ENCODE results near the gene GRIK1. TPM values are rescaled to one million over a fixed set of nuclear protein-coding genes. Genes with fewer than 3 reads are reported as not detected.

GRIK1 gene
- total RNA-seq, 2 donors from 2014 or later: 0.11 TPM; not detected in 1

DNA sequence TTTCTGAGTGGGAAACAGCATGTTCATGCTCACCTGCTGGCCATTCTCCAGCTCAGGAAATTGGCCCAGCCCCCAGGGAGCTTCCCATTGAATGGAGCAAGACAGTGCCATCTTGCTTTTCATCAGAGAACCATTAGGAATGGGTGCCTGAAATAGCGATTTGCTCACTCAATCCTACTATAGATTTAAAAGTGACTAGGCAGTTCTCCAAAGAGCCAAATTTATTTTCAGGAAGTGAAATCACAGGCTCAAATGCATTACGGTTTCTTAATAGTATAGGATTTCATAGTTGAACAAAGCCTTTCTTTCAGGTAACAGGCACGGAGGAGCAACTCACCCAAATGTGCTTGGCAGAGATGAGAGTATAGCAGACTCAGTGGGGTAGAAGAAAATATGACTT is 272.1 kb downstream of the GRIK1 start:
- H3K4me3 ChIP-seq: no peak overlapping the region
- H3K36me3 ChIP-seq: no peaks in the 10 kb centered on the region
- intact Hi-C loops (cut with DNase I): no loop called here
- no peaks in the 10 kb centered on the region for H3K9me3 ChIP-seq
- H3K27me3 ChIP-seq: no peaks in the 10 kb centered on the region
- DNase-seq: no peak
- H3K27ac ChIP-seq: no peak overlapping the region
- H3K4me1 ChIP-seq: no peaks in the 10 kb centered on the region
- TF ChIP-seq CTCF (IDR thresholded peaks at IDR 0.05): no peak
- no peak overlapping the region for H3K9ac ChIP-seq (ENCODE audit: low read depth in 2 of 2, low read length in 2 of 2)

DNA sequence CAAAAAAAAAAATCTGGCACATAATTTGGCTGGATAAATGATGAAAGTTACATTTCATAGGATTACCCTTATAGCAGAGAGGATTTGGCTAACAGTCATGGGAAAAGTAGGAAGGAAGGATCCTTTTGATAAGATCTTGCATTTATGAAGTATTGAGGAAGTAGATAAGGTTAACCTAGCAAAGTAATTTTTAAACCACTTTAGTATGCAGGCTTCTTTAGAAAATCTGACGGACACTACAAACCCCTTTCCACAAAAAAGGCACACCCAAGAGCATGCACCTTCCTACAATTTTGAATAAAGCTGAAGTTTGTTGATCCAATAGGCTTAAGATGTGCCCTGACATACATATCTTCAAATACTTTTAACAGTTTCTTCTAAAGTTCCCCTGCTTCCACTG is 275.2 kb downstream of the GRIK1 start:
- TF ChIP-seq CTCF (IDR thresholded peaks at IDR 0.05): no peak
- H3K27ac ChIP-seq: no peak overlapping the region
- no peak overlapping the region for H3K9ac ChIP-seq (ENCODE audit: low read depth in 2 of 2, low read length in 2 of 2)
- H3K9me3 ChIP-seq: no peaks in the 10 kb centered on the region
- H3K4me3 ChIP-seq: no peak overlapping the region
- intact Hi-C loops (cut with DNase I): no loop called here
- H3K4me1 ChIP-seq: no peaks in the 10 kb centered on the region
- no peaks in the 10 kb centered on the region for H3K27me3 ChIP-seq
- H3K36me3 ChIP-seq: no peaks in the 10 kb centered on the region
- no peak for DNase-seq

DNA sequence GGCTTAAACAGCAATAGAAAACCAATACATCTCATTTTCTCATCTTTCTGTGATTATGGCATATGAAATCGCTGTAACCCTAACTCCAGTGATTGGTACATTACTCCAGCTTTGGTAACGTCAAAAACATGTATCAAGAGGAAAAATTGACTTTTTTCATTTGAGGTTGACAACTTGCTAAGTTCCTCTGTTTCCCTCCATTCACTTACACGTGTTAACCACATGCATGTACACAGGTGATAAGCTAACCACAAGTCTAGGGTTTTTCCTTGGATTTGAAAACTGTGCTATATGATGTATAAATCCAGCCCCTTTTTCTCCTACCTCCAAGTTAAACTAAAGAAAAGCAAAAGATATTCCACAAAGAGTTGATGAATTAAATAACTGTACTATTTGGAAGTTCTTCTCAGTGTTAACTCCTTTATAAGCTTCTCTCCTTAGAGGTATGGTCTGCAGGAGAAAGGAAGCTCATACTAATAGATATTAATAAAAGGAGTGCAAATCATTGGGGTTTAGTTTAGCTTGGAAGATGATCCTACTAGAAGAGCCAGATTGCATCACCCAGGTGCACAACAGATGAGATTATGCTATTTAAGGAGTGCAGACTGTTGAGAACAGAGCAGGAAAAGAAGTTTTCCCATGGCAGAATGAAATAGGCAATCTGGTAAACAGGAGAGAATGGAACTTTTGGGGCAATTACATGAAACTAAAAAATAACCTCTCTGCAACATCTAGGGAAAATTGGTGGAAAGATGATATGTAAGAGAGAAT is 277.9 kb downstream of the GRIK1 start:
- DNase-seq: no peak
- Histone ChIP-seq H3K36me3 (no peaks in the 10 kb centered on the region), H3K4me3 (no peak overlapping the region), H3K4me1 (no peaks in the 10 kb centered on the region), H3K9ac (ENCODE audit: low read depth in 2 of 2, low read length in 2 of 2) (no peak overlapping the region), H3K27me3 (no peaks in the 10 kb centered on the region), H3K27ac (no peak overlapping the region), H3K9me3 (no peaks in the 10 kb centered on the region)
- TF ChIP-seq CTCF (IDR thresholded peaks at IDR 0.05): no peak
- intact Hi-C loops (cut with DNase I): no loop called here

DNA sequence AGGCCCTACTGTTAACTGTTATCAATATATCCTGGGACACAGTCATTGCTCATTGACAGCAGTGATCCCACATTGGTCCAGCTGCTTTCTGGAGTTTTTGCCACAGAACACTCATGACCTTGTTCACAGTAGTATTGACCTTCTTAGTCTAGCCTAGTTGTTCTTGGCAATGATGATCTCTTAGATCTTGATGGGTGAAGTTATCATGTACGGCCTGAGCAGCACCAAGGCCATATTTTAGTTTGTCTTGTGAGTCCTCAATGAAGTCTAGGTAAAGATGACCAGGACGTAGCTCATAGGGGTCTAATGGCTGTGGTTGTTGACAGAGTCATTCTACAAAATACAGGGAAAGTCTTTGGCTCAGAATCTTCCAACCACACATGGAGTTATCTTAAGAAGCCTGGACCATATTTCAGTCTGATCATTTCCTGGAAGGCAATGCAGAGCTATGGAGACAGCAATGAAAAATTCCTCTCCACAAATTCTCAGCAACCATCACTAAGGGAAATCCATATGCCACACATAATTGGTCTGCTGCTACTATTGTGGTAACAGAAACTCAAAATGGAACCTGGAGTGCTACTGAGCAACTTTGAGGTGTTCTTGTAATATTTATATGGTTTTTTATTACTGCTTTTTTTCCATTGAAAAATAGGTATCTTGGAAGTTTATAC is 279.6 kb downstream of the GRIK1 start:
- intact Hi-C loops (cut with DNase I): no loop called here
- Histone ChIP-seq H3K27me3 (no peaks in the 10 kb centered on the region), H3K36me3 (no peaks in the 10 kb centered on the region), H3K4me3 (no peak overlapping the region), H3K27ac (no peak overlapping the region), H3K9ac (ENCODE audit: low read depth in 2 of 2, low read length in 2 of 2) (no peak overlapping the region), H3K4me1 (no peaks in the 10 kb centered on the region), H3K9me3 (no peaks in the 10 kb centered on the region)
- no peak for DNase-seq
- no peak for TF ChIP-seq CTCF (IDR thresholded peaks at IDR 0.05)

DNA sequence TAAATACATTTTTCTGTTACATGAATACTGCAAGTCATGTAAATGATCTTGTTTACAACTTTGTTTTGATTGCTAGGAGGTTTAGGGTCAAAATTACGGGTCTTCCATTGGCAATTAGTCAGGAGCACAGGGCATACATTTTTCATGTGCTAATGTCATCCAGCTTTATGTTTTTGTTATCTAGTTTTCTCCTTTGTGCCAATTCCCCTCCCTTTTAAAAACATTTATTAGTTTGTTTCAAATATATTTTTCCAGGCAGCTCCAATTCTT is 280.9 kb downstream of the GRIK1 start:
- Histone ChIP-seq H3K9ac (ENCODE audit: low read depth in 2 of 2, low read length in 2 of 2) (no peak overlapping the region), H3K27me3 (no peaks in the 10 kb centered on the region), H3K4me3 (no peak overlapping the region), H3K4me1 (no peaks in the 10 kb centered on the region), H3K9me3 (no peaks in the 10 kb centered on the region), H3K36me3 (no peaks in the 10 kb centered on the region), H3K27ac (no peak overlapping the region)
- intact Hi-C loops (cut with DNase I): no loop called here
- no peak for TF ChIP-seq CTCF (IDR thresholded peaks at IDR 0.05)
- no peak for DNase-seq

All from colonic mucosa (tissue), 4 donors.